A549 treated with RU486 at 1 μM for 4 hours (cell line): ENCODE measurements around the gene NADK. TPM values are rescaled to one million over a fixed set of nuclear protein-coding genes. Genes with fewer than 3 reads are reported as not detected.

ENCODE experiments used
- total RNA-seq: library from RNA; stranded (reverse); fragments of 200-300 nt; extraction: Qiagen RNA extraction; gene quantifications from 5 replicates; pipeline ENCODE4 v1.2.3, GENCODE V29; 2022; ENCODE audit warnings: low read depth

Gene NADK, protein sequence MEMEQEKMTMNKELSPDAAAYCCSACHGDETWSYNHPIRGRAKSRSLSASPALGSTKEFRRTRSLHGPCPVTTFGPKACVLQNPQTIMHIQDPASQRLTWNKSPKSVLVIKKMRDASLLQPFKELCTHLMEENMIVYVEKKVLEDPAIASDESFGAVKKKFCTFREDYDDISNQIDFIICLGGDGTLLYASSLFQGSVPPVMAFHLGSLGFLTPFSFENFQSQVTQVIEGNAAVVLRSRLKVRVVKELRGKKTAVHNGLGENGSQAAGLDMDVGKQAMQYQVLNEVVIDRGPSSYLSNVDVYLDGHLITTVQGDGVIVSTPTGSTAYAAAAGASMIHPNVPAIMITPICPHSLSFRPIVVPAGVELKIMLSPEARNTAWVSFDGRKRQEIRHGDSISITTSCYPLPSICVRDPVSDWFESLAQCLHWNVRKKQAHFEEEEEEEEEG
- 26.7 to 40.1 TPM (median 38.1 TPM) in 5 replicates for total RNA-seq

DNA sequence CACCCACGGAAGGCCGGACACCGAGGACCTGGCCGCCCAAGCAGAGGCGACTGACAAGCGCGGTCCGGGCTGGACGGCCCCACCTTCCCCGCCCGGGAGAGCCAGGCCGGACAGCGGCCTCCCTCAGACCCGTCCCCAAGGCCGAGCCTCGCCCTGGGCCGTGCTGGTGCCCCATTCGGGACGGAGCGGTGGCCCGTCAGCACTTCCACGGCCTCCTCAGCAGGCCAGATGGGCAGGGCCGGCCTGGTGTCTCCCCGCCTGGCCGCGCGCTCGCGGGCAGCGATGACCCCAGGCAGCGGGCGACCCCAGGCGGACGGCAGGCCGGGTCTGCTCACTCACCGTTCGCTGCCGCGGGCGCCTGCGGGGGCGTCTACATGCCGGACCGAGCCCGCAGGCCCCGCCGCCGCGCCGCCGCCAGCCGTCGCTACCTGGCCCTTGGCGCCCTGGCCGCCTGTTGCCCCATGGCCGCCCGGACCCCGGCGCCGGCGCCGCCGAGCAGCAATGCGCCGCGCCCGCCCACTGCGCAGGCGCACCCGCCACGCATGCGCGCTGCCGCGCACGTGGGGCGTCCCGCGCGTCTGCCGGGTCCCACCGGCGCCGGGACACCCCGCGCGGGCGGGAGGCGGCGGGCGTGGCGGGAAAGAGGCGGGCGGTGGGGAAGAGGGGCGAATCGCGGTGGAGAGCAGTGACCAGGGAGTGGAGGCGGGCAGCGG is at the start of gene NADK:
Gene NADK, minus strand, starts transcription at position 521 of the 713 bp plus-strand sequence. CDS start 13,064 bp downstream, outside the sequence.

DNA sequence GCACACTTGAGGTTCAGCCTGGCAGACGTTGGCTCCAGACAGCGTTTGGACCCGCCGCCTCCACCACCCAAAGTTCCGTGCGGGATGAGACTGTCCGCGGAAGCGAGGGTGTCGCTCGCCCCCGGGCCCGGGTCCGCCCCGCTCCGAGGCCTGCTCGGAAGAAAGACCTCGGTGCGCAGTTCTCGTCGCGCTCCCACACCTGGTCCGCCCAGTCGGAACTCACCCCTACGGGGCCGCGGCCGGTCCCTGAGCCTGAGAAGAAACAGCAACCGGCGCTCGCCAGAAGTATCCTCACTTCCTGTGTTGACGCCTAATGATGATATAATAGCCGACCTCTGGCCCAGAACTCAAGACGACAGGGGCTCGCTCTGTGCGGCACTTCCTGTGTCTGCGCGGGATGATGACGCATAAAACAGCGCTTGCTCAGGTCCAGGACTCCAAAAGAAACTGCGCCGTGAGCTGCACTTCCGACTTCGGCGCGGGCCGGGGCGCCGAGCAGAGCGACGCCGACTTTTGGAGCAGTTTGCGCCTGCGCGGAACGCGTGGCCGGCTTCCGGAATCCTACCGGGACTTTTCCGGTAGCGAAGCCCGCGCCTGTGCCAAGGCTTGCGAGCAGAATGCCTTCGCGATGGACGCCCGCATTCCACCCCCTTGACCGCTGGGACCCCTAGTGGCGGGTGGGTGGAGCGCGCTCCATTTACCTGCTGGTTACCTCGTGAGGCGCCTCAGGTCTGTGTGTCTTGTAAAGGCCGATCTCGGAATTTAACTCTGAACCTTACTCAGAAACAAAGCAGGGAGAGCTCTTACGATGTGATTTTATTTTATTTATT is 54.0 kb downstream of the NADK start, which contains the start of gene CDK11A:
Gene CDK11A, minus strand, starts transcription at position 323 of the 830 bp plus-strand sequence. CDS start 1,539 bp downstream, outside the sequence.

Other genes starting within 250 kb of the NADK start
- gene TMEM240, start 237.8 kb downstream of the NADK start, total RNA-seq: 0.22 to 0.52 TPM (median 0.36 TPM) in 5 replicates
- gene SSU72, start 203.6 kb downstream of the NADK start, total RNA-seq: 92.5 to 114 TPM (median 109 TPM) in 5 replicates
- 5.2 to 10.5 TPM (median 8.0 TPM) in 5 replicates for gene FNDC10, start 178.3 kb downstream of the NADK start, total RNA-seq
- gene MIB2, start 163.0 kb downstream of the NADK start, total RNA-seq: 8.3 to 20.2 TPM (median 17.1 TPM) in 5 replicates
- gene MMP23B, start 146.3 kb downstream of the NADK start, total RNA-seq: 0.48 to 1.1 TPM (median 0.51 TPM) in 4 of 5 replicates, not detected in the other
- gene CDK11B, start 119.5 kb downstream of the NADK start, total RNA-seq: 26.1 to 28.9 TPM (median 26.5 TPM) in 5 replicates
- gene SLC35E2B, start 85.7 kb downstream of the NADK start, total RNA-seq: 9.1 to 13.6 TPM (median 12.0 TPM) in 5 replicates
- 18.9 to 23.6 TPM (median 22.9 TPM) in 5 replicates for gene CDK11A, start 54.1 kb downstream of the NADK start, total RNA-seq
- 179 to 201 TPM (median 185 TPM) in 5 replicates for gene GNB1, start 112.6 kb upstream of the NADK start, total RNA-seq
- 0.22 to 0.27 TPM (median 0.25 TPM) in 4 of 5 replicates, not detected in the other for gene CALML6, start 136.8 kb upstream of the NADK start, total RNA-seq
- 0.30 to 1.0 TPM (median 0.88 TPM) in 5 replicates for gene TMEM52, start 140.8 kb upstream of the NADK start, total RNA-seq
- 0.10 TPM in 1 of 5 replicates, not detected in the others for gene CFAP74, start 225.3 kb upstream of the NADK start, total RNA-seq
- 0.23 to 0.81 TPM (median 0.55 TPM) in 5 replicates for gene GABRD, start 240.9 kb upstream of the NADK start, total RNA-seq